ENCODE results near the gene MYBPHL.

The MYBPHL gene

GRCh38 chr1:109263597-109264378 is 43.0 kb downstream of the MYBPHL start:
- peak; percentile 36 for DNase-seq

DNA sequence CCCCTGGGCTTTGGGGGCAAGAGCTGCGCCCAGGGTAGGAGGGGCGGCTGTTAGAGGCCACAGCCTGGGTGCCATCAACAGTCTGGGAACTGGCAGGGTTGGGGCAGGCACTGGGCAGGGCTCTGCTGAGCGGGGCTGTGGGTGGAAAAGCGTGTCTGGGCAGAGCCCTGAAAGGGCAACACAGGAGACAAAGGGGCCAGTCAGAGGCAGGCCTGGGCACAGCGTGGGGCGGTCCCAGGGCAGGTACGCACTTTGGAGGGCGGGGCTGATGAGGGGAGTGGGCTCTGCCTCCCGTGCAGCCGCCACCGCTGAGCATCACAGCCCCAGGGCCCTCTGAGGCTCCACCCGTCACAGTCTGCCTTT is 43.6 kb downstream of the MYBPHL start:
- no peak for DNase-seq

DNA sequence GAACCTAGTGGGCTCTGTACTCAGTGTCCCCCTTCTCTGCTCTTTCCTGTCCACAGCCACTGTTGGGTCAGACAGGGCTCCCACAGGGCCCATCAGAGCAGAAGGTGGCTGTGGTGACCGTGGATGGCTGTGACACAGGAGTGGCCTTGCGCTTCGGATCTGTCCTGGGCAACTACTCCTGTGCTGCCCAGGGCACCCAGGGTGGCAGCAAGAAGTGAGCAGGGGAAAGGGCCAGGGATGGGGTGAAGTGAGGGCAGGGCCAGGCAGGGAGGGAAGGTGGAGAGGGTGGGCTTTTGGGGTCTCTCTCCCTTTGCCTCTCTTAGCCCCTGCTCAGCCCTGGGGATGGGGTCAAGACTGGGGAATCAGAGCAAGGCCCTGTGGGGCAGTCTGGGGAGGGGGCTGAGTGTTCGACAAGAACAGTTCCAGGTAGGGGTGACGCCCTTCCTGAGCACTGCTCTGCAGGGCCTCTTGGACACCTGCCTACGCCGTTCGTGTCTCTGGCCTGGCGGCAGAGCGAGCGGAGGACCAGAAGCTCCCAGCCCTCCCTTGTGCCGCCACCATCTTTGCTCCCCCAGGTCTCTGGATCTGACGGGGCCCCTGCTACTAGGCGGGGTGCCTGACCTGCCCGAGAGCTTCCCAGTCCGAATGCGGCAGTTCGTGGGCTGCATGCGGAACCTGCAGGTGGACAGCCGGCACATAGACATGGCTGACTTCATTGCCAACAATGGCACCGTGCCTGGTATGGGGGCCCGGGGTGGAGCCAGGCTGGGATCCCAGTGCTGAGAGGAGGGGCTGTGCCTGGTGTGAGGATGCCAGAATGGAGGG is 44.4 kb downstream of the MYBPHL start:
- no peak for DNase-seq

- DNase-seq = no peak
Measured at GRCh38 chr1:109261578-109261977, 45.2 kb downstream of the MYBPHL start.

DNA sequence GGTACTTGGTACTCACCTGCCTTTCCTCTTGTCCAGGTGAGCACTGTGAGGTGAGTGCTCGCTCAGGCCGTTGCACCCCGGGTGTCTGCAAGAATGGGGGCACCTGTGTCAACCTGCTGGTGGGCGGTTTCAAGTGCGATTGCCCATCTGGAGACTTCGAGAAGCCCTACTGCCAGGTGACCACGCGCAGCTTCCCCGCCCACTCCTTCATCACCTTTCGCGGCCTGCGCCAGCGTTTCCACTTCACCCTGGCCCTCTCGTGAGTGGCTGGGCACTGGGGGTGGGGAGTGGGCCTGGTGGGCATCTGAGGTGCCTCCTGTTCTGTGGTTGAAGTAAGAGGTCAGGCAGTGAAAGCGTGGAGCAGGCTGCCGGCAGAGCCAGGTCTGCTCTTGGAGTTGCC is 45.8 kb downstream of the MYBPHL start:
- DNase-seq = no peak

DNA sequence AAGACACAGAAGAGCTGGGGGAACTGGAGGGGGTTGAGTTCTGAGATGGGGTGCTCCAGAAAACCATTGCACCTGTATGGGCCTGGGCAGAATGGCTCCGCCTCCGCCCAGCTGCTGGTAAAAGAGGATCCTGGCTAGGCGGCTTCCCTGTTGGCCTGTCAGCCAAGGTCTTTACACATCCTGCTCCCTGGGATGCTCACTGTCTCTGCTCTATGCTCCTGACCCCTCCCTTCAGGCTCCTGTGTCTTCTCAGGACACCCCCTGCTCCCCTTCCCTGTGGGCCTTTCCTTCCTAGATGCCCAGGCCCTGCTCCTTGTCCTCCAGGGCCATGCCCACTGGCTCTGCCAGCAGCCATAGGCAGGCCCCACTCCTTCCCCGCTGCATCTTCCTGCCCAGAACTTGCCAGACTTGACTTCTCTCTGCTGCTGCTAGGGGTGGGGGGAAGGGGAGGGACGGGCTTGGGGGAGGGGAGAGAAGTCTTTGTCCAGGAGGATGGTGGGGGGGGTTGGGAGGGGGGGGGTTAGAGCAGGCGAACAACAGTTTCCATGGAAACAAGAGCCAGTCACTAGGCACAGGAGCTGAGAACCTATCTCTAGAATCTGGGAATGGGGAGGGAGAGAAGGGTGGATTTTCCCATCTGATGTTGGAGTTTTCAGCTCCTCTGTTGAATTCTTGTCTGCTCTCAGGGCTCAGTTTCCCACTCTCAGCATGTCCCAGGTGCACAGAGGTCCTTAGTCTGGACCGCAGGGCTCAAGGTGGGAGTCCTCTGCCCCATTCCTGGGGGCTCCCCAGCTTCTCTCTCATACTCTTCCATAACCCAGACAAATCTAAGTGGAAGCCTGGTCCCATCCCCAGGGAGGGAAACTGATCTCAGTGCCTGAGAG is 46.9 kb downstream of the MYBPHL start:
- no peak for DNase-seq

GRCh38 chr1:109258481-109259466 is 48.0 kb downstream of the MYBPHL start:
- no peak for DNase-seq

GRCh38 chr1:109257682-109258421 is 49.0 kb downstream of the MYBPHL start:
- no peak for DNase-seq

- DNase-seq = no peak
Measured at GRCh38 chr1:109256971-109257681, 49.7 kb downstream of the MYBPHL start.

DNA sequence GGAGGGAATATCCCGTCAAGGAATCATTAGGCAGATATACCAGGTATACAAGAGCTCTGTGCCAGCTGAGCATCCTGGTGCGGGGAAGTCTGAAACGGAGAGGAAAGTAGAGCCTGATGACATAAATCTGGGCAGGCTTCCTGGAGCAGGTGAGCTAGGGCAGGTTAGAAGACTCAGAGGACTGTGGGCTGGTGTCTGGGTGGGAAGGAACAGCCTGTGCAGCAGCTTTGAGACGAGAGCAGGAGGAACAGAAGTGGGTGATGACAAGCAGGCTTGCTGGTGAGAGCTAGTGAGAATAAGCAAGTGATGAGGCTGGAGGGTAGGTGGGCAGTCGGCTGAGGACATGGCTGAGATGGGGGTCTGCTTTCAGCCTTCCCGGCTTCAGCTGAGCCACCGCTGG is 50.7 kb downstream of the MYBPHL start:
- no peak for DNase-seq

DNA sequence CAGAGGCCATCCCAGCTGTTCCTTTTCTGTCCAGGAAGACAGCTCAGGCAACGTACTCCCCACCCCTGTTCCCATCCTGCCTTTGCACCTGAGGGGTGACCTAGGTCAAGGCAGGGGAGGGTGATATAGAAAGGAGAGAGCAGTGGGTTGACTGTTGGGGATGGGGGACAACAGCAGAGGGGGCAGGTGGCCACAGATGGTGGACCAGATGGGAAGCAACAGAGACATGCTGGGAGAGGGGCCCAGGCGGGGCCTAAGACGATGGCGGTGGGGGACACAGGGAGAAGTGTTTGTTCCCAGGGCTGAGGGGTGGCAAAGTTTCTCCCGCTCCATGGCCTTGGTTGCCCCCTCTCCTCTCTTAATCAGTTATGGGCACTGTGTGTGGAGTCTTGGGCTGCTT is 51.1 kb downstream of the MYBPHL start:
- DNase-seq = no peak

GRCh38 chr1:109255097-109255651 is 51.6 kb downstream of the MYBPHL start:
- peak; percentile 7 for DNase-seq

GRCh38 chr1:109254621-109255096 is 52.2 kb downstream of the MYBPHL start:
- no peak for DNase-seq

DNA sequence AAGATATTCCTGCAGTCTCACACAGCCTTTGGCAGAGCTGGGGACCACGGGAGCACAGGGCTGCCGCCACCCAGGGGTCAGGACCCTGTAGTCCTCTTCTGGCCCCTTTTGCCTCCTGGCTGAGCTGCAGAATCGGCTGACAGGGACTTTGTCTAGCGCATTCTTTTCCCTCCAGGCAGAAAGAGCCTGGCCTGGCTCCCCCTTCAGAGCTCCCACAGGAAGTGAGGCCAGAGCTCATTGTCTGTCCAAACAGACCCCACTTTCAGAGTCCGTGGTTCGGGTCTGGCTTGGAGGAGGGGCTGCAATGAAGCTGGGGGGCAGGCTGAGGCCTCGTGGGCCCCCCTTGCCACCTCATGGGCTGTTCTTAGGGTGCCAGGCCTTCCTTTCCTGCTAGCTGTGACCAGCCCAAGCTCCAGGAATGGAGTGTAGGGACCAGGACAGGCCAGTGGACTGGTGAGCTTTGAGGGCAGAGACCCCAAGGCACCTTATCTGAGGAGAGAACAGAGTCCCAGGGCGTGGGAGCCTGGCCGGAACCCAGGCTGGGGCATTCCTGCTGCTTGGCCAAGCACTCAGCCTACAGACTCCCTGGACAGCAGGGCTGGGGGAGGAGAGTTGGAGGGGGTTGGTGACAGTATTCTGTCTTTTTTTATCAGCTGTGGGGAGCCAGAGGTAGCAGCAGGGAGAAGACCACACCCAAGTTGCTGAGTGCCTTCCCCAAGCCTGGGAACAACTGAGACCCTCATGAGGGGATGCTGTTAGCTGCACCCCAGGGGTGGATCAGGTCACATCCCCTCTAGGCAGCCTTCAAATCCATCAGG is 52.8 kb downstream of the MYBPHL start:
- DNase-seq = peak; percentile 9

- peak; percentile 26 for DNase-seq
Measured at GRCh38 chr1:109252893-109253802, 53.7 kb downstream of the MYBPHL start.

DNA sequence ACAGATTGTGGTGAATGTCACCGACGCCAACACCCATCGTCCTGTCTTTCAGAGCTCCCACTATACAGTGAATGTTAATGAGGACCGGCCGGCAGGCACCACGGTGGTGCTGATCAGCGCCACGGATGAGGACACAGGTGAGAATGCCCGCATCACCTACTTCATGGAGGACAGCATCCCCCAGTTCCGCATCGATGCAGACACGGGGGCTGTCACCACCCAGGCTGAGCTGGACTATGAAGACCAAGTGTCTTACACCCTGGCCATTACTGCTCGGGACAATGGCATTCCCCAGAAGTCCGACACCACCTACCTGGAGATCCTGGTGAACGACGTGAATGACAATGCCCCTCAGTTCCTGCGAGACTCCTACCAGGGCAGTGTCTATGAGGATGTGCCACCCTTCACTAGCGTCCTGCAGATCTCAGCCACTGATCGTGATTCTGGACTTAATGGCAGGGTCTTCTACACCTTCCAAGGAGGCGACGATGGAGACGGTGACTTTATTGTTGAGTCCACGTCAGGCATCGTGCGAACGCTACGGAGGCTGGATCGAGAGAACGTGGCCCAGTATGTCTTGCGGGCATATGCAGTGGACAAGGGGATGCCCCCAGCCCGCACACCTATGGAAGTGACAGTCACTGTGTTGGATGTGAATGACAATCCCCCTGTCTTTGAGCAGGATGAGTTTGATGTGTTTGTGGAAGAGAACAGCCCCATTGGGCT is 54.5 kb downstream of the MYBPHL start:
- no peak for DNase-seq
